H9 (cell line): ENCODE results near the gene INPP4A. TPM values are rescaled to one million over a fixed set of nuclear protein-coding genes. Genes with fewer than 3 reads are reported as not detected.

Experiments
- DNase-seq: peaks from one replicate; pipeline ENCODE4 v3.0.0-alpha.2; 2017
- H2AFZ ChIP-seq: one replicate; pipeline ENCODE4 v1.6.1; 2013; ENCODE audit warnings: mild to moderate bottlenecking, low read length, control low read depth, moderate library complexity
- H2AK5ac ChIP-seq: 2 replicates; pipeline ENCODE4 v1.6.1; 2013; ENCODE audit warnings: low read length, control low read depth, mixed read lengths; ENCODE audit not compliant: insufficient read length
- H2BK120ac ChIP-seq: one replicate; pipeline ENCODE4 v1.6.1; 2013; ENCODE audit warnings: low read depth, mild to moderate bottlenecking, low read length, control low read depth, inconsistent platforms; ENCODE audit not compliant: poor library complexity, severe bottlenecking
- H2BK12ac ChIP-seq: 2 replicates; pipeline ENCODE4 v1.6.1; 2013; ENCODE audit warnings: low read length, control low read depth, mixed read lengths, low read depth; ENCODE audit not compliant: insufficient read length
- H2BK15ac ChIP-seq: 2 replicates; pipeline ENCODE4 v1.6.1; 2013; ENCODE audit warnings: low read depth, low read length, control low read depth
- H2BK20ac ChIP-seq: one replicate; pipeline ENCODE4 v1.6.1; 2013; ENCODE audit warnings: low read depth, mild to moderate bottlenecking, low read length, control low read depth, inconsistent platforms; ENCODE audit not compliant: poor library complexity, severe bottlenecking
- H2BK5ac ChIP-seq: 2 replicates; pipeline ENCODE4 v1.6.1; 2013; ENCODE audit warnings: low read length, control low read depth, mixed read lengths; ENCODE audit not compliant: insufficient read length
- H3K14ac ChIP-seq: 2 replicates; pipeline ENCODE4 v1.6.1; 2013; ENCODE audit warnings: low read length, control low read depth; ENCODE audit not compliant: insufficient read depth
- H3K18ac ChIP-seq: 2 replicates; pipeline ENCODE4 v1.6.1; 2013; ENCODE audit warnings: low read depth, mild to moderate bottlenecking, mixed read lengths, low read length, control low read depth; ENCODE audit not compliant: insufficient read length
- H3K23ac ChIP-seq: 2 replicates; pipeline ENCODE4 v1.6.1; 2013; ENCODE audit warnings: low read length, control low read depth, mixed read lengths, low read depth; ENCODE audit not compliant: insufficient read length
- H3K23me2 ChIP-seq: 2 replicates; pipeline ENCODE4 v1.6.1; 2013; ENCODE audit warnings: low read depth, mild to moderate bottlenecking, mixed read lengths, low read length, control low read depth; ENCODE audit not compliant: insufficient read length, poor library complexity, severe bottlenecking
- H3K27ac ChIP-seq: 2 replicates; pipeline ENCODE4 v1.5.1; 2013; ENCODE audit warnings: low read length, control low read depth, mixed read lengths, low read depth; ENCODE audit not compliant: insufficient read length
- H3K27me3 ChIP-seq: 2 replicates; pipeline ENCODE4 v1.6.1; 2013; ENCODE audit warnings: low read length, control low read depth, inconsistent platforms; ENCODE audit not compliant: insufficient read depth
- H3K4ac ChIP-seq: 2 replicates; pipeline ENCODE4 v1.6.1; 2013; ENCODE audit warnings: low read depth, mild to moderate bottlenecking, control low read depth, inconsistent platforms, low read length, moderate library complexity
- H3K4me1 ChIP-seq: 2 replicates; pipeline ENCODE4 v1.6.1; 2013; ENCODE audit warnings: low read length, control low read depth, inconsistent platforms; ENCODE audit not compliant: insufficient read depth
- H3K4me2 ChIP-seq: 2 replicates; pipeline ENCODE4 v1.6.1; 2013; ENCODE audit warnings: low read length, control low read depth, mixed read lengths; ENCODE audit not compliant: insufficient read length, insufficient read depth
- H3K56ac ChIP-seq: 2 replicates; pipeline ENCODE4 v1.6.1; 2013; ENCODE audit warnings: low read depth, mild to moderate bottlenecking, mixed read lengths, low read length, control low read depth; ENCODE audit not compliant: insufficient read length
- H3K79me1 ChIP-seq: 2 replicates; pipeline ENCODE4 v1.6.1; 2013; ENCODE audit warnings: low read depth, mild to moderate bottlenecking, moderate library complexity, low read length, control low read depth, inconsistent platforms; ENCODE audit not compliant: insufficient read depth, poor library complexity, severe bottlenecking
- H3K79me2 ChIP-seq: 2 replicates; pipeline ENCODE4 v1.6.1; 2013; ENCODE audit warnings: low read length, control low read depth, inconsistent platforms; ENCODE audit not compliant: insufficient read depth
- H3K9ac ChIP-seq: 2 replicates; pipeline ENCODE4 v1.6.1; 2013; ENCODE audit warnings: low read length, control low read depth, mixed read lengths; ENCODE audit not compliant: insufficient read length; ENCODE audit errors: extremely low read depth
- H3K9me3 ChIP-seq: one replicate; pipeline ENCODE4 v1.6.1; 2013; ENCODE audit warnings: low read depth, low read length, inconsistent platforms; ENCODE audit not compliant: control insufficient read depth
- H3T11ph ChIP-seq: one replicate; pipeline ENCODE4 v1.6.1; 2013; ENCODE audit warnings: mild to moderate bottlenecking, low read length, control low read depth, inconsistent platforms
- H4K20me1 ChIP-seq: one replicate; pipeline ENCODE4 v1.6.1; 2013; ENCODE audit not compliant: control insufficient read depth, insufficient read length, insufficient read depth
- H4K5ac ChIP-seq: 2 replicates; pipeline ENCODE4 v1.6.1; 2013; ENCODE audit warnings: low read depth, mild to moderate bottlenecking, mixed read lengths, low read length, control low read depth; ENCODE audit not compliant: insufficient read length
- H4K8ac ChIP-seq: replicated peaks from 2 replicates; pipeline ENCODE4 v1.6.1; 2013; ENCODE audit warnings: low read length, control low read depth, mixed read lengths, low read depth; ENCODE audit not compliant: insufficient read length
- H4K91ac ChIP-seq: 2 replicates; pipeline ENCODE4 v1.6.1; 2013; ENCODE audit warnings: low read depth, mild to moderate bottlenecking, moderate library complexity, mixed read lengths, low read length, control low read depth; ENCODE audit not compliant: insufficient read length
- H3K27ac Mint-ChIP-seq, 3 experiments: 2 replicates in 2 of 3; 3 replicates in 1 of 3; pipeline ENCODE4 v1.8.0; 2020 to 2021; ENCODE audit warnings: mixed read lengths in 3 of 3, mild to moderate bottlenecking in 1 of 3, moderate library complexity in 1 of 3
- H3K27me3 Mint-ChIP-seq: 2 replicates; pipeline ENCODE4 v1.8.0; 2021; ENCODE audit warnings: low read depth, mild to moderate bottlenecking, moderate library complexity, mixed read lengths
- H3K36me3 Mint-ChIP-seq, 3 experiments: 2 replicates in 2 of 3; 3 replicates in 1 of 3; pipeline ENCODE4 v1.8.0; 2020 to 2021; ENCODE audit warnings: low read depth in 3 of 3, mixed read lengths in 3 of 3; ENCODE audit not compliant: insufficient read depth in 1 of 3
- H3K4me1 Mint-ChIP-seq, 2 experiments: 2 replicates each; pipeline ENCODE4 v1.8.0; 2020; ENCODE audit warnings: mixed read lengths in 2 of 2
- H3K4me3 Mint-ChIP-seq, 2 experiments: 2 replicates in 1 of 2; 3 replicates in 1 of 2; pipeline ENCODE4 v1.8.0; 2020 to 2021; ENCODE audit warnings: mild to moderate bottlenecking in 2 of 2, mixed read lengths in 2 of 2, moderate library complexity in 1 of 2
- H3K9me3 Mint-ChIP-seq, 2 experiments: 2 replicates in 1 of 2; 3 replicates in 1 of 2; pipeline ENCODE4 v1.8.0; 2020; ENCODE audit warnings: mild to moderate bottlenecking in 2 of 2, mixed read lengths in 2 of 2, moderate library complexity in 1 of 2
- whole genome bisulfite sequencing: extraction: QIAGEN DNeasy Blood & Tissue Kit; methylation state at CpG from one replicate; pipeline ENCODE4 v1.1.7; 2013; ENCODE audit warnings: missing lambda C conversion rate, low lambda C conversion rate, mixed read lengths; ENCODE audit not compliant: insufficient read length; ENCODE audit errors: extremely low coverage; 5-methylcytosine and 5-hydroxymethylcytosine counted together
- total RNA-seq: library from RNA; stranded (reverse); gene quantifications from 2 replicates; pipeline ENCODE4 v1.2.1, GENCODE V29; 2021
- TF ChIP-seq, protein P1 (sequence below): fragments of 200-600 bp; sonication (generic); conservative IDR thresholded peaks from 3 replicates; pipeline ENCODE4 v1.8.0; 2021; ENCODE audit warnings: antibody characterized with exemption, mild to moderate bottlenecking

INPP4A gene
- total RNA-seq, 1 experiment from 2014 or later: 55.2 TPM

DNA sequence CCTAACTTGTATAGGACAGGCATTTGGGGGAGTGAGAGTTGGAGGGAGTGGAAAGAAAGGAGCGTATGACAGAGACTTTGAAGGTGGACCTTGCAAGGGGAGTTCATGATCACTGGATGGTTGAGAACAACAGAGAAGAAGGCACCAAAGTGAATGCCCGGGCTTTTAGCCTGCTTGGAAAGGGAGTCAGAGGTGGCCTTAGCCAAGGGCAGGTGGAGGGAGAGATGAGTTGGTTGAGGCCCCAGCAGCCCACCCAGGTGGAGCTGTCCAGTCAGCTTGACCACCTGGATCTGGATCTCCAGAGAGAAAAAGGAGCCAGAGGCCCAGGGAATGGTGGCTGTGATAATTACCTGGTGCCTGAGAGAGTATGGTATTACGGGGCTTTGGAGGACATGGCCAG, 90.1 kb downstream of the INPP4A start:
- Histone ChIP-seq H3K4me1 (no peaks in the 10 kb centered on the region), H2BK15ac (no peak overlapping the region), H2BK12ac (no peak overlapping the region), H3K18ac (no peak overlapping the region), H3K27ac (no peak overlapping the region), H3K9me3 (no peaks in the 10 kb centered on the region), H3K9ac (no peak overlapping the region), H3K56ac (no peak overlapping the region), H2AFZ (no peak overlapping the region), H2BK120ac (no peak overlapping the region), H3K23ac (no peak overlapping the region), H2BK20ac (no peak overlapping the region), H3K27me3 (no peaks in the 10 kb centered on the region), H3K4me2 (no peak overlapping the region), H4K8ac (no peak overlapping the region), H4K91ac (no peak overlapping the region), H3K4ac (no peak overlapping the region), H4K20me1 (no peaks in the 10 kb centered on the region), H2AK5ac (no peak overlapping the region), H3K14ac (no peak overlapping the region), H3K23me2 (no peaks in the 10 kb centered on the region), H2BK5ac (no peak overlapping the region), H4K5ac (no peak overlapping the region), H3K79me2 (no peaks in the 10 kb centered on the region), H3T11ph (no peak overlapping the region), H3K79me1 (no peaks in the 10 kb centered on the region)
- WGBS: no CpG with 5 or more reads among the region's 3 CpGs
- TF ChIP-seq, protein P1, sequence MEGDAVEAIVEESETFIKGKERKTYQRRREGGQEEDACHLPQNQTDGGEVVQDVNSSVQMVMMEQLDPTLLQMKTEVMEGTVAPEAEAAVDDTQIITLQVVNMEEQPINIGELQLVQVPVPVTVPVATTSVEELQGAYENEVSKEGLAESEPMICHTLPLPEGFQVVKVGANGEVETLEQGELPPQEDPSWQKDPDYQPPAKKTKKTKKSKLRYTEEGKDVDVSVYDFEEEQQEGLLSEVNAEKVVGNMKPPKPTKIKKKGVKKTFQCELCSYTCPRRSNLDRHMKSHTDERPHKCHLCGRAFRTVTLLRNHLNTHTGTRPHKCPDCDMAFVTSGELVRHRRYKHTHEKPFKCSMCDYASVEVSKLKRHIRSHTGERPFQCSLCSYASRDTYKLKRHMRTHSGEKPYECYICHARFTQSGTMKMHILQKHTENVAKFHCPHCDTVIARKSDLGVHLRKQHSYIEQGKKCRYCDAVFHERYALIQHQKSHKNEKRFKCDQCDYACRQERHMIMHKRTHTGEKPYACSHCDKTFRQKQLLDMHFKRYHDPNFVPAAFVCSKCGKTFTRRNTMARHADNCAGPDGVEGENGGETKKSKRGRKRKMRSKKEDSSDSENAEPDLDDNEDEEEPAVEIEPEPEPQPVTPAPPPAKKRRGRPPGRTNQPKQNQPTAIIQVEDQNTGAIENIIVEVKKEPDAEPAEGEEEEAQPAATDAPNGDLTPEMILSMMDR: no peak
- H3K27me3 Mint-ChIP-seq: no peaks in the 10 kb centered on the region
- peak overlapping the region in 2 of 3 experiments; percentile 1 to 78; a peak in 1 of 7 replicates for H3K27ac Mint-ChIP-seq
- peaks cover 19 to 50% (median 30%) of the 10 kb centered on the region in 3 experiments; a peak in 6 of 7 replicates for H3K36me3 Mint-ChIP-seq
- H3K4me1 Mint-ChIP-seq: no peaks in the 10 kb centered on the region
- H3K4me3 Mint-ChIP-seq: no peak overlapping the region
- no peak for DNase-seq
- no peaks in the 10 kb centered on the region for H3K9me3 Mint-ChIP-seq
